OCI-LY3 (cell line): Measurements from ENCODE around the gene NCLN.

Source experiments
- H2AFZ ChIP-seq: fragments of 200-600, 300-600 bp; shearing (Covaris generic); 2 replicates; pipeline ENCODE4 v1.6.0; 2014; ENCODE audit warnings: antibody characterized with exemption, low read depth, low read length
- H3K27ac ChIP-seq: fragments of 200-600, 300-600 bp; sonication (generic); 2 replicates; pipeline ENCODE4 v1.5.1; 2014; ENCODE audit warnings: mild to moderate bottlenecking, low read length, moderate library complexity, mixed read lengths
- H3K27me3 ChIP-seq: fragments of 200-600, 300-600 bp; sonication (generic); 2 replicates; pipeline ENCODE4 v1.6.1; 2014; ENCODE audit warnings: low read depth, low read length, mixed read lengths
- H3K36me3 ChIP-seq: fragments of 200-600, 300-600 bp; sonication (generic); replicated peaks from 2 replicates; pipeline ENCODE3; 2014; ENCODE audit warnings: low read depth, low read length, mixed read lengths
- H3K4me1 ChIP-seq: fragments of 300-600, 200-600 bp; sonication (generic); 2 replicates; pipeline ENCODE4 v1.6.1; 2014; ENCODE audit warnings: low read length, mixed read lengths
- H3K4me2 ChIP-seq: fragments of 200-600, 300-600 bp; sonication (generic); 2 replicates; pipeline ENCODE4 v1.6.1; 2014; ENCODE audit warnings: low read length, mixed read lengths
- H3K4me3 ChIP-seq: fragments of 300-600, 200-600 bp; sonication (generic); 2 replicates; pipeline ENCODE4 v1.5.1; 2014; ENCODE audit warnings: antibody characterized with exemption, mild to moderate bottlenecking, low read length, moderate library complexity
- H3K79me2 ChIP-seq: fragments of 300-600, 200-600 bp; shearing (Covaris generic); 2 replicates; pipeline ENCODE4 v1.6.1; 2014; ENCODE audit warnings: mild to moderate bottlenecking, low read length, mixed read lengths
- H3K9ac ChIP-seq: fragments of 300-600, 200-600 bp; shearing (Covaris generic); 2 replicates; pipeline ENCODE4 v1.6.0; 2014; ENCODE audit warnings: mild to moderate bottlenecking, low read length, moderate library complexity
- H3K9me3 ChIP-seq: fragments of 200-600, 300-600 bp; shearing (Covaris generic); 2 replicates; pipeline ENCODE4 v1.6.1; 2014; ENCODE audit warnings: low read length, mixed read lengths; ENCODE audit not compliant: insufficient read depth
- H4K20me1 ChIP-seq: fragments of 200-600, 300-600 bp; sonication (generic); 2 replicates; pipeline ENCODE4 v1.6.1; 2016; ENCODE audit warnings: low read length, mixed read lengths; ENCODE audit not compliant: insufficient read depth
- CTCF ChIP-seq: fragments of 200-600, 300-600 bp; sonication (generic); IDR thresholded peaks from 2 replicates; pipeline ENCODE4 v1.5.1; 2014; ENCODE audit warnings: antibody characterized with exemption, low read length, low read depth
- EZH2phosphoT487 ChIP-seq: fragments of 200-600 bp; shearing (Covaris generic); IDR thresholded peaks from 2 replicates; pipeline ENCODE4 v1.6.1; 2018; ENCODE audit warnings: antibody characterized with exemption, mixed run types, low read depth

Gene NCLN

GRCh38 chr19:3161453-3161852, 24.3 kb upstream of the NCLN start:
- Histone ChIP-seq H3K27ac (no peak overlapping the region), H3K4me1 (no peaks in the 10 kb centered on the region), H3K4me2 (no peak overlapping the region), H2AFZ (no peak overlapping the region), H3K27me3 (no peaks in the 10 kb centered on the region), H3K4me3 (no peak overlapping the region), H3K9me3 (no peaks in the 10 kb centered on the region), H3K9ac (no peak overlapping the region), H3K79me2 (no peaks in the 10 kb centered on the region), H3K36me3 (peaks cover 75% of the 10 kb centered on the region), H4K20me1 (no peaks in the 10 kb centered on the region)
- TF ChIP-seq EZH2phosphoT487: no peak
- TF ChIP-seq CTCF: no peak

GRCh38 chr19:3162418-3163229, 23.1 kb upstream of the NCLN start:
- Histone ChIP-seq H3K27me3 (no peaks in the 10 kb centered on the region), H2AFZ (no peak overlapping the region), H3K9ac (no peak overlapping the region), H3K79me2 (no peaks in the 10 kb centered on the region), H3K27ac (no peak overlapping the region), H4K20me1 (no peaks in the 10 kb centered on the region), H3K4me2 (no peak overlapping the region), H3K36me3 (peaks cover 67% of the 10 kb centered on the region), H3K9me3 (no peaks in the 10 kb centered on the region), H3K4me3 (no peak overlapping the region), H3K4me1 (no peaks in the 10 kb centered on the region)
- TF ChIP-seq CTCF: no peak
- no peak for TF ChIP-seq EZH2phosphoT487

- no peak overlapping the region for H3K27ac ChIP-seq
- H3K4me1 ChIP-seq: no peaks in the 10 kb centered on the region
- no peak overlapping the region for H3K4me2 ChIP-seq
- H3K9me3 ChIP-seq: no peaks in the 10 kb centered on the region
- H3K4me3 ChIP-seq: no peak overlapping the region
- no peak overlapping the region for H2AFZ ChIP-seq
- no peaks in the 10 kb centered on the region for H3K27me3 ChIP-seq
- TF ChIP-seq EZH2phosphoT487: no peak
- TF ChIP-seq CTCF: peak; percentile 96
- H4K20me1 ChIP-seq: no peaks in the 10 kb centered on the region
- H3K36me3 ChIP-seq: peaks cover 66% of the 10 kb centered on the region
- H3K79me2 ChIP-seq: no peaks in the 10 kb centered on the region
- H3K9ac ChIP-seq: no peak overlapping the region
Observed at GRCh38 chr19:3163230-3163886, 22.4 kb upstream of the NCLN start.

GRCh38 chr19:3163943-3164342, 21.8 kb upstream of the NCLN start:
- H3K9me3 ChIP-seq: no peaks in the 10 kb centered on the region
- no peak overlapping the region for H3K4me2 ChIP-seq
- H4K20me1 ChIP-seq: no peaks in the 10 kb centered on the region
- H3K36me3 ChIP-seq: peaks cover 60% of the 10 kb centered on the region
- no peaks in the 10 kb centered on the region for H3K27me3 ChIP-seq
- H3K4me3 ChIP-seq: no peak overlapping the region
- no peak overlapping the region for H3K9ac ChIP-seq
- no peak overlapping the region for H2AFZ ChIP-seq
- TF ChIP-seq CTCF (no peak), EZH2phosphoT487 (no peak)
- H3K27ac ChIP-seq: no peak overlapping the region
- no peaks in the 10 kb centered on the region for H3K4me1 ChIP-seq
- no peaks in the 10 kb centered on the region for H3K79me2 ChIP-seq
